Neuronal stem cell (in vitro differentiated cells): ENCODE measurements around the gene SERPINA12.

ENCODE experiments used
- DNase-seq: peaks from one replicate; pipeline ENCODE4 v3.0.0-alpha.2; 2013; ENCODE audit warnings: low spot score
- H2AFZ ChIP-seq: one replicate; pipeline ENCODE4 v1.6.1; 2013; ENCODE audit warnings: mild to moderate bottlenecking, low read length, inconsistent platforms
- H2AK5ac ChIP-seq: 2 replicates; pipeline ENCODE4 v1.6.1; 2013; ENCODE audit warnings: low read depth, mild to moderate bottlenecking, inconsistent platforms, low read length, moderate library complexity, mixed read lengths
- H2BK120ac ChIP-seq: 2 replicates; pipeline ENCODE4 v1.6.1; 2013; ENCODE audit warnings: low read depth, mild to moderate bottlenecking, inconsistent platforms, low read length, moderate library complexity, mixed read lengths
- H2BK12ac ChIP-seq: one replicate; pipeline ENCODE4 v1.6.1; 2013; ENCODE audit warnings: low read length, inconsistent platforms
- H2BK15ac ChIP-seq: 2 replicates; pipeline ENCODE4 v1.6.1; 2013; ENCODE audit warnings: mild to moderate bottlenecking, low read length, inconsistent platforms, mixed read lengths
- H2BK5ac ChIP-seq: one replicate; pipeline ENCODE4 v1.6.1; 2013; ENCODE audit warnings: inconsistent platforms, mild to moderate bottlenecking, low read length, moderate library complexity
- H3K14ac ChIP-seq: one replicate; pipeline ENCODE4 v1.6.1; 2013; ENCODE audit warnings: low read length, inconsistent platforms
- H3K18ac ChIP-seq: 2 replicates; pipeline ENCODE4 v1.6.1; 2013; ENCODE audit warnings: low read length, inconsistent platforms
- H3K23ac ChIP-seq: 2 replicates; pipeline ENCODE4 v1.6.1; 2013; ENCODE audit warnings: low read depth, mild to moderate bottlenecking, mixed read lengths, low read length, inconsistent platforms; ENCODE audit not compliant: poor library complexity
- H3K27ac ChIP-seq: replicated peaks from 3 replicates; pipeline ENCODE4 v1.5.1; 2013; ENCODE audit warnings: low read length, inconsistent platforms
- H3K27me3 ChIP-seq, 3 experiments: 2 replicates each; pipeline ENCODE4 v1.6.1; 2013; ENCODE audit warnings: low read length in 3 of 3, mild to moderate bottlenecking in 2 of 3, inconsistent platforms in 1 of 3, low read depth in 1 of 3, mixed read lengths in 1 of 3, moderate library complexity in 1 of 3; ENCODE audit not compliant: control insufficient read depth in 3 of 3, insufficient read depth in 3 of 3
- H3K36me3 ChIP-seq, 2 donors: replicated peaks in 1 of 2; 2 replicates each; pipeline ENCODE4 v1.6.1; 2013; ENCODE audit warnings: low read length in 2 of 2; ENCODE audit not compliant: control insufficient read depth in 2 of 2, insufficient read depth in 2 of 2
- H3K4ac ChIP-seq: 2 replicates; pipeline ENCODE4 v1.6.1; 2013; ENCODE audit warnings: inconsistent platforms, mild to moderate bottlenecking, low read length, moderate library complexity
- H3K4me1 ChIP-seq, 2 donors: 1 replicate in 1 of 2; 2 replicates in 1 of 2; pipeline ENCODE4 v1.6.1; 2013; ENCODE audit warnings: low read length in 2 of 2, low read depth in 1 of 2; ENCODE audit not compliant: control insufficient read depth in 2 of 2, insufficient read depth in 1 of 2
- H3K4me2 ChIP-seq: one replicate; pipeline ENCODE4 v1.6.1; 2013; ENCODE audit warnings: mild to moderate bottlenecking, low read length, inconsistent platforms; ENCODE audit not compliant: insufficient read depth, poor library complexity, severe bottlenecking
- H3K4me3 ChIP-seq, 2 donors: 2 replicates each; pipeline ENCODE4 v1.5.1; 2013; ENCODE audit warnings: low read length in 2 of 2, mild to moderate bottlenecking in 2 of 2, inconsistent platforms in 1 of 2, moderate library complexity in 1 of 2
- H3K79me1 ChIP-seq: one replicate; pipeline ENCODE4 v1.6.1; 2013; ENCODE audit warnings: low read depth, mild to moderate bottlenecking, inconsistent platforms, low read length, moderate library complexity
- H3K9ac ChIP-seq: one replicate; pipeline ENCODE4 v1.6.1; 2013; ENCODE audit warnings: mild to moderate bottlenecking, low read depth, low read length, inconsistent platforms; ENCODE audit not compliant: poor library complexity
- H3K9me3 ChIP-seq, 2 donors: replicated peaks in 1 of 2; 2 replicates each; pipeline versions ENCODE3 to v1.6.1; 2013; ENCODE audit warnings: low read length in 2 of 2, mild to moderate bottlenecking in 2 of 2, inconsistent platforms in 1 of 2, low read depth in 1 of 2, mixed read lengths in 1 of 2, moderate library complexity in 1 of 2; ENCODE audit not compliant: control insufficient read depth in 2 of 2, insufficient read depth in 1 of 2
- H4K8ac ChIP-seq: one replicate; pipeline ENCODE4 v1.6.1; 2013; ENCODE audit warnings: low read depth, mild to moderate bottlenecking, inconsistent platforms, low read length, moderate library complexity
- H4K91ac ChIP-seq: one replicate; pipeline ENCODE4 v1.6.1; 2013; ENCODE audit warnings: low read length, low read depth, mild to moderate bottlenecking, inconsistent platforms; ENCODE audit not compliant: poor library complexity
- WGBS, 2 donors: extraction: QIAGEN DNeasy Blood & Tissue Kit; methylation state at CpG; one replicate each; pipeline ENCODE4 v1.1.7; 2013; ENCODE audit warnings: missing lambda C conversion rate in 2 of 2, mixed read lengths in 1 of 2; ENCODE audit not compliant: insufficient read length in 2 of 2, insufficient replicate concordance in 1 of 2; ENCODE audit errors: extremely low coverage in 2 of 2; 5-methylcytosine and 5-hydroxymethylcytosine counted together

SERPINA12 gene

DNA sequence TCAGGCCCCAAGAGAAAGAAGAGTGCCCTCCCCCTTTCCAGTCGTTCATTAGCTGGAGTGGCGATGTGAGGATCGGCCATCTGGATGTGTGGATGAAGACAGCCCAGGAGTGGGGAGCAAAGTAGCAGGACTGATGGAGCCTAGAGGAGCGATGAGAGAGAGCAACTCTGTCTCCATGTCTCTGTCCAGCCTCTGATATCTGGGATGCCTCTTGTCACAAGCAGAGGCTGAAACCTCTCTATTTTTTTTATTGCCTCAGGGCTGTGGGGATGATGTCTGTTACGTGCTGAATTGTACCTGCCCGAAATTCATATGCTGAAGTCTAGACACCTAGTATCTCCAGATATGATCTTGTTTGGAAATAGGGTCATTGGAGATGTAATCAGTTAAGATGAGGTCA is 59.3 kb downstream of the SERPINA12 start:
- no peaks in the 10 kb centered on the region for H3K36me3 ChIP-seq
- H2BK12ac ChIP-seq, result no peak overlapping the region
- no peak overlapping the region for H2BK120ac ChIP-seq
- H3K79me1 ChIP-seq, result no peaks in the 10 kb centered on the region
- no peak overlapping the region for H3K18ac ChIP-seq
- no peak overlapping the region for H3K14ac ChIP-seq
- H3K4ac ChIP-seq, result no peak overlapping the region
- no peak overlapping the region for H3K4me2 ChIP-seq
- H2AK5ac ChIP-seq, result no peak overlapping the region
- no peak overlapping the region for H4K8ac ChIP-seq
- no peak overlapping the region for H4K91ac ChIP-seq
- H3K9me3 ChIP-seq, result no peaks in the 10 kb centered on the region
- H3K4me3 ChIP-seq, result no peak overlapping the region
- no peak overlapping the region for H3K23ac ChIP-seq
- H3K27me3 ChIP-seq, result peaks cover 0 to 6% (median 0%) of the 10 kb centered on the region in 3 experiments
- no peak overlapping the region for H3K9ac ChIP-seq
- no peak overlapping the region for H2BK15ac ChIP-seq
- peaks cover 0 to 8% of the 10 kb centered on the region in 2 donors for H3K4me1 ChIP-seq
- H3K27ac ChIP-seq, result no peak overlapping the region
- no peak for DNase-seq
- no CpG with 5 or more reads among the region's 6 CpGs for WGBS, 2 donors
- H2BK5ac ChIP-seq, result no peak overlapping the region
- no peak overlapping the region for H2AFZ ChIP-seq

DNA sequence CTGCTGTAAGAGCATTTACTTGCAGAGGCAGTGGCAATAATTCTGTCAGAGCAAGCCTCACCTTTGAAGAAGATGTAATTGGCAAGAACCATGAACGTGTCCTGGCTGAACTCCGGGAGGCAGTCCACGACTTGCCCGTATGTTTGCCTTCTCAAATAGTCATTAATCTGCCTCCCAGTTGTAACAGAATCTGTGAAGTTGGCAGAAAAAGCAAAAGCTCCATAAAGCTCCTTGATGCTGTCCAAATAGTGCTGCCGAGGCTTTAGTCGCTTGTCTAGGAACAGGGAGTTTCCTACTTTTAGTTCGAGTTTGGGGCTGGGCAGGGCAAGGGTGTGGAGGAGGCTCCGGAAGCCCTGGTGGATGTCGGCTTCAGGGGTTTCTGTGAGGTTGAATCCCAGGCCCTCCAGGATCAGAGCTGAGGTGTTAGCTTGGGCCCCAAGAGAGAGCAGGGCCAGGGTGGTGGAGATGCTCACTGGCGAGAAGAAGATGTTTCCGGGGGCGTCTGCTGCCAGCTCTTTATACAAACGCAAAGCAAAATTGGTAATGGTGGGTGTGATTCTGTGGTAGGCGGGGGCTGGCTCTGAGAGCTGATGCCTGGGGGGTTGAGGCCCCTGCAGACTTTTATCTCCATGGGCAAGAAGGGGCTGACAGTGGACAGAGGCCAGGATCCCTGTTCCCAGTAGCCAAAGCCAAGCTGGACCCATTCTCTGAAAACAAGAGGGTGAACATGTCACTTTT is 61.0 kb downstream of the SERPINA12 start:
- Histone ChIP-seq H3K36me3 (no peaks in the 10 kb centered on the region), H3K27me3 (peaks cover 0 to 6% (median 0%) of the 10 kb centered on the region in 3 experiments), H4K8ac (no peak overlapping the region), H2AK5ac (no peak overlapping the region), H3K79me1 (no peaks in the 10 kb centered on the region), H3K4me3 (no peak overlapping the region), H2BK120ac (no peak overlapping the region), H3K9ac (no peak overlapping the region), H3K18ac (no peak overlapping the region), H2BK5ac (no peak overlapping the region), H3K4me1 (peaks cover 0 to 8% of the 10 kb centered on the region in 2 donors), H3K27ac (no peak overlapping the region), H3K14ac (no peak overlapping the region), H3K9me3 (no peaks in the 10 kb centered on the region), H3K23ac (no peak overlapping the region), H3K4me2 (no peak overlapping the region), H3K4ac (no peak overlapping the region), H2BK15ac (no peak overlapping the region), H2AFZ (no peak overlapping the region), H2BK12ac (no peak overlapping the region), H4K91ac (no peak overlapping the region)
- WGBS, 2 donors, result no CpG with 5 or more reads among the region's 14 CpGs
- no peak for DNase-seq

DNA sequence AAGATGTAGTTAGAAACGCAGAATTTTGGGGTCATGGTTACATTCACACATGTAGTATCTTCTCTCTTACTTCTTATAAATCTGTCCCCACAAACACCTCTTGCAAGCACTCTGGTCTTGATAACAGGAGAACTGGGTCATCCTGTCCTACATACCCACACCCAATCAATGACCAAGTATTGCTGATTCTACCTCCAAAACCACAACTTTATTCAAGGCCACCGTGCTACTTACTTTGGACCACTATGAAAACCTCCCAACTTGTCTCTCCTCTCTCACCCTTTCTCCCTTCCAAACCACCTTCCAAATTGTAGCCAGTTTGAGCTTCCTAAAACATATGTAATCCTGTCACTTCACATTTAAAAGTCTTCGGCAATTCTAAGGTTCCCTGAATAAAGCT is 62.1 kb downstream of the SERPINA12 start:
- peaks cover 0 to 6% (median 0%) of the 10 kb centered on the region in 3 experiments for H3K27me3 ChIP-seq
- peaks cover 0 to 8% of the 10 kb centered on the region in 2 donors for H3K4me1 ChIP-seq
- H2BK120ac ChIP-seq, result no peak overlapping the region
- no peak overlapping the region for H4K8ac ChIP-seq
- H2AFZ ChIP-seq, result no peak overlapping the region
- no peaks in the 10 kb centered on the region for H3K79me1 ChIP-seq
- no peak overlapping the region for H4K91ac ChIP-seq
- no peaks in the 10 kb centered on the region for H3K9me3 ChIP-seq
- H3K23ac ChIP-seq, result no peak overlapping the region
- no peak overlapping the region for H2BK15ac ChIP-seq
- no CpG with 5 or more reads among the region's 3 CpGs for WGBS, 2 donors
- no peak overlapping the region for H3K4me3 ChIP-seq
- no peak overlapping the region for H2AK5ac ChIP-seq
- H3K9ac ChIP-seq, result no peak overlapping the region
- no peak overlapping the region for H3K4ac ChIP-seq
- no peak overlapping the region for H3K18ac ChIP-seq
- H2BK12ac ChIP-seq, result no peak overlapping the region
- no peak for DNase-seq
- no peak overlapping the region for H2BK5ac ChIP-seq
- no peak overlapping the region for H3K27ac ChIP-seq
- H3K36me3 ChIP-seq, result no peaks in the 10 kb centered on the region
- no peak overlapping the region for H3K4me2 ChIP-seq
- H3K14ac ChIP-seq, result no peak overlapping the region

DNA sequence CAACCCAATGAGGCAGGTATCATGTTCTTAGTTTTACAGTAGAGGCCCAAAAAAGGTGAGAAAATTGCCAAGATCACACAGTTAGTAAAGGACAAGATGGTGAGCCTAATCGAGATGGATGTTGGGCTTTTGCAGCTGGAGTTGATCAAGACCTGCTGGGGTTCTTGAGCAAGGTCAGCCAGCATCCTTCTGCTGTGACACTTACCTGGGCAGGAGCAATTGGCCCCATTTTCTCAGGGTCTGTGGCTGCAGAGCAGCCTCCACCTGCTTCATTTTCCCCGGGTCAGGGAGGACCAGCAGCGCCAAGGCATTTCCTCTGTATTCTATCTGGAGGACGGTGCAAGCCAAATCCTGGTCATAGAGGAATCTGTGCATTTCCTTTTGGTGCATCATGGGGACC is 63.1 kb downstream of the SERPINA12 start:
- H3K4ac ChIP-seq, result no peak overlapping the region
- H3K9ac ChIP-seq, result no peak overlapping the region
- no peak overlapping the region for H2BK15ac ChIP-seq
- no peak overlapping the region for H2AFZ ChIP-seq
- H2AK5ac ChIP-seq, result no peak overlapping the region
- H3K9me3 ChIP-seq, result no peaks in the 10 kb centered on the region
- H3K4me1 ChIP-seq, result peaks cover 0 to 4% of the 10 kb centered on the region in 2 donors
- H3K14ac ChIP-seq, result no peak overlapping the region
- no peaks in the 10 kb centered on the region for H3K27me3 ChIP-seq
- no peaks in the 10 kb centered on the region for H3K36me3 ChIP-seq
- no CpG with 5 or more reads among the region's 4 CpGs for WGBS, 2 donors
- no peak overlapping the region for H4K91ac ChIP-seq
- H4K8ac ChIP-seq, result no peak overlapping the region
- DNase-seq, result no peak
- H3K4me3 ChIP-seq, result no peak overlapping the region
- no peaks in the 10 kb centered on the region for H3K79me1 ChIP-seq
- no peak overlapping the region for H2BK12ac ChIP-seq
- H3K23ac ChIP-seq, result no peak overlapping the region
- no peak overlapping the region for H3K4me2 ChIP-seq
- no peak overlapping the region for H3K27ac ChIP-seq
- no peak overlapping the region for H2BK120ac ChIP-seq
- H2BK5ac ChIP-seq, result no peak overlapping the region
- no peak overlapping the region for H3K18ac ChIP-seq
